GM19240 (cell line): Measurements from ENCODE around the gene ITGB1BP2.
"Not testable (repeated sequence)": the region's sequence is repeated elsewhere in the genome, so short reads cannot be mapped to it uniquely, and the experiment has no call there.

Source experiments
- DNase-seq: peaks from one replicate; pipeline ENCODE4 v3.0.0; 2011; ENCODE audit warnings: low spot score; ENCODE audit not compliant: insufficient read length

Gene ITGB1BP2

GRCh38 chrX:71301195-71301924, at the start of gene ITGB1BP2:
Gene ITGB1BP2 (plus strand): TSS chrX:71301750. CDS start chrX:71301807, 57 bp downstream.
- no peak for DNase-seq

DNA sequence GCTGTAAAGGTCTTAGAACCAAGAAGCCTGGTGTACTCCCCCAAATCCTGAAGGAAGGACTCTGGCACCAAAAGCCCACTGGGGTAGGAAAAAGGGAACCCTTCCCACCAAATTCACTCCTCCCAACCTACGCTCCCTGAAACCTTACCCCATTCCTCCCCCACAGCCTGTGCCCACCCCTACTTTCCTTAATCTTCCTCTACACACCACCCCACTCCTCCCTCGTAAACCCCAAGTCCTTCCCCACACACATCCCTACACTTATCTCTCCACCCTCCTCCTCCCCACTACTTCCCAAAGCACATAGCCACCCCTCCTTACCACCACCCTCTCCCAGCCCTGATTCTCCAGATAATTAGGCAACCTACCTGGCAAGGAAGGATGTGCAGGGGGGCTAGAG, 49.3 kb upstream of the ITGB1BP2 start:
- no peak for DNase-seq

DNA sequence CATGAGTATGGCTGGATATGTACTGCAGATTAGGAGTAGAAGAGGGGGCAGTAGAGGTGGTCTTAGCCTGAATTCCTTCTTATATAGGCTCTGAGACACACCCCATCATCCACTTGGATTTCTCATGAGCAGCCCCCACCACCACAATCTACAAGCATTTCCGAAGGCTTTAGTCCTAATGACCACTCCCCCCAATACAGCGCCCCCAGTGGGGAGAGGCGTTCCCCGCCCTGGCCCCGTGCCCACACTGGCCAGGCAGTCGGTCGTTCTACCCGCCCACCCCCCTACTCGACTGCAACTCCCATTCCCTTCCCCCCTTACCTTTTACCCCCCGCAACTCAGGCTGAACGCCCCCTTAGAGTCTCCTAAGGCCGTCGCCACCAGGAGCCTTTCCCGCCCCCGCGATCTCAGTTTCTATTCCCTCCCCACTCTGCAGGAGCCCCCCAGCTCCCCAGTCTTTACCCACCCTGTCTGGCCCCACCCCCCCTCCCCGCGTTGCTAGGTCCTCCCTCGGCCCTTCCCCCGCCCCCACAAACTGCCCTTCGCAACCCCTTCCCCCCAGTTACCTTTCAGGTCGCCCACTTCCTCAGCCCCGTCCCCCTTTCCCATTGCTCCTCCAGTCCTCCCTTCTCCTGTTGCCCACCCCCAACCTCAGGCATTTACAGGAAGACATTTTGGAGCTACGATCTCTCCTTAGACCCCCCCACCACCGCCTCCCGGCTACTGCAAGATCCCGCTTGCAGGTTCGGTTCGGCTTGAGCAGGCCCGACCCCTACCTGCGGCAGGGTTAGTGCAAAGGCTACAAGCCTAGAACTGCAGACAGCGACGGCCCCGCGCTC, 48.1 kb upstream of the ITGB1BP2 start:
- no peak for DNase-seq

DNA sequence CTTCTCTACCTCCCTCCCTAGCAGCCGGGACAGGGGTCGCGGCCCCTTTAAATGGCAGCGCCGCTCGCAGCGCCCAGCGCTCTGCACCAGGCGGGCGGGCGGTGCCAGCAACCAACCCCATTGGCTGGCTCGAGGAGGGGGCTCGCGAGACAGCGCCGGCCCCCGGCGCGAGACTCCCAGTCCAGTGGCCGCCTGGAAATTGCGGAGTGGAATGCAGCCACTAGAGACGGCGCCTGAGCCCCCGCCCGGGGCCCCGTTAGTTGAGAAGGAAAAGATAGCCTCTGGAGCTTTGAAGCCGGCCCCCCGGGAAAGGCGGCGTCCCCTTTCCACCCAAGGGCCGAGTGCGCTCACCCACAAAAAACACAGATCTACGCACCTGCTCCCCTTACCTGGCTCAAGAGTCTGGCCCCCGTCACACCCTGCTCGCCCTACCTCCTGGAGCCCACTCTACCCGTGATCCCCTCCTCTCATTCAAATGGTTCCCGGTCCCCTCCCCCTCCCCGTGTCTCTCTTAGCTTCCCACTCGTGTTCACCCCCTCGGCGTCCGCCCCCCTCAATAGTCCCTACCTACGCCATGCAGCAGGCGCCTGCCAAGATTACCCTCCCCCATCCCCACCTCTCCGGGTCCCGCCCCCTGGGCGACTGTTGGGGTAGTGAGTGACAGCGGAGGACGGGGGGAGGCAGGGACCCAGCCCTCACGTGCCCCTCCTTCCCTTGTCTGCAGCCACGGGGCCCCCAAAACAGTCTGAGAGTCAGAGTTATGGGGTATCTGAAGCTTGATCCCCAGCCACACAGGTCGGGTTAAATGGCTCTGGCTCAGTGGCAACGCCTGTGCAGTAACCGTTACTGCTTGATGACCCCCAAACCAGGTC, 47.2 kb upstream of the ITGB1BP2 start, which contains the start of gene ZMYM3:
ZMYM3 (minus strand) TSS at position 49 of the 872 bp plus-strand sequence. CDS start 885 bp downstream, outside the sequence.
- DNase-seq = peak; percentile 71

DNA sequence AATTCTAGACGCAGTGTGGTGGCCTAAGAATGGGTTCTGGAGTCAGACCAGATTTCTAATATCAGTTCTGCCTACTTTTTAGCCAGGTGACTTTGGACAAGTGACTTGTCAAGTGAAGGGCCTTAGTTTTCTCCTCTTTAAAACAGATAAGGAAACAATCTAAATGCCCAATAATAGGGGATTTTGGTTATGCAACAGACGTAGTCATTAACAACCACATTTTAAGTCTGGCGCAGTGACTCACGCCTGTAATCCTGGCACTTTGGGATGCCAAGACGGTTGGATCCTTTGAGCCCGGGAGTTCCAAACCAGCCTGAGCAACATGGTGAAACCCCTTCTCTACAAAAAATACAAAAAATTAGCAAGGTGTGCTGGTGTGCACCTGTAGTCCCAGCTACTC, 45.5 kb upstream of the ITGB1BP2 start:
- DNase-seq = no peak

DNA sequence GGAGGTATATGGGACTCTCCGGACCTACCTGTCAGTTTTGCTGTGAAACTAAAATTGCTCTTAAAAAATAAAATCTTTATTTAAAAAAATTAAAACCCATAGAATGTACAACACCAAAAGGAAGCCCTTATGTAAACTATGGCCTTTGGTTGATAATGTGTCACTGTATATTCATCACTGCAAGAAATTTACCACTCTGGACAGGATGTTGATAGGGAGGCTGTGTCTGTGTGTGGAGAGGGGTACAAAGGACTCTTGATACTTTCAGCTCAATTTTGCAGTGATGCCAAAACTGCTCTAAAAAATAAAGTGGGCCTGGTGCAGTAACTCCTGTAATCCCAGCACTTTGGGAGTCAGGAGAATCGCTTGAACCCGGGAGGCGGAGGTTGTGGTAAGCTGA, 44.7 kb upstream of the ITGB1BP2 start:
- DNase-seq = no peak

DNA sequence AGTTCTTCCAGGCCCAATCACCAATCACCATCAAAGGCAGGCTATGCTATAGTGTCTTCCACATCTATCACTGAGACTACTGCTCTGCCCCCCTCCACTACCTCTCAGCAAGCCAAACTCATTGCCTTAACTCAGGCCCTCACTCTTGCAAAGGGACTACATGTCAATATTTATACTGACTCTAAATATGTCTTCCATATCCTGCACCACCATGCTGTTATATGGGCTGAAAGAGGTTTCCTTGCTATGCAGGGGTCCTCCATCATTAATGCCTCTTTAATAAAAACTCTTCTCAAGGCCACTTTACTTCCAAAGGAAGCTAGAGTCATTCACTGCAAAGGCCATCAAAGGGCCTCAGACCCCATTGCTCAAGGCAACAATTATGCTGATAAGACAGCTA, 32.9 kb upstream of the ITGB1BP2 start:
- not testable (repeated sequence) for DNase-seq

DNA sequence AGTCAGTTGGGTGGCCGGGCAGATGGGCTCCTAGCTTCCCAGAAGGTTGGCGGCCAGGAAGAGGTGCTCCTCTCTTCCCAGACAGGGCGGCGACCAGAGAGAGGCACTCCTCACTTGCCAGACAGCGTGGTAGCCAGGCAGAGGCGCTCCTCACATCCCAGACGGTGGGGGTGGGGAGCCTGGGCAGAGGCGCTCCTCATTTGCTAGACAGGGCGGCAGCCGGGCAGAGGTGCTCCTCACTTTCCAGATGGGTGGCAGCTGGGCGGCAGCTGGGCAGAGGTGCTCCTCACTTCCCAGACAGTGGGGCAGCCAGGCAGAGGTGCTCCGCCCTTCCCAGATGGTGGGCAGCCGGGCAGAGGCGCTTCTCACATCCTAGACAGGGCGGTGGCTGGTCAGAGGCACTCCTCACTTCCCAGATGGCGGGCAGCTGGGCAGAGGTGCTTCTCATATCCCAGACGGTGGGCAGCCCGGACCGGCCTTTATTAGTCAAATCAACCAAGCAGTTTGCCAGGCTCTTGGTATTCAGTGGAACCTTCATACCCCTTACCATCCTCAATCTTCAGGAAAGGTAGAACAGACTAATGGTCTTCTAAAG, 31.7 kb upstream of the ITGB1BP2 start:
- DNase-seq = no peak

DNA sequence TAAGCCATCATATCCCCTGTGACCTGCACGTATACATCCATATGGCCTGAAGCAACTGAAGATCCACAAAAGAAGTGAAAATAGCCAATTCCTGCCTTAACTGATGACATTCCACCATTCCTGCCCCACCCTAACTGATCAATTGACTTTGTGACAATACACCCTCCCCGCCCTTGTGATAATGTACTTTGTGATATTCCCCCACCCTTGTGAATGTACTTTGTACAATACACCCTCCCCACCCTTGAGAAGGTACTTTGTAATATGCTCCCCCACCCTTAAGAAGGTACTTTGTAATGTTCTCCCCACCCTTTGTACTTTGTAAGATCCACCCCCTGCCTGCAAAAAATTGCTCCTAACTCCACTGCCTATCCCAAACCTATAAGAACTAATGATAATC, 29.2 kb upstream of the ITGB1BP2 start:
- not testable (repeated sequence) for DNase-seq

- not testable (repeated sequence) for DNase-seq
These were observed 20.2 kb upstream of the ITGB1BP2 start for GRCh38 chrX:71281300-71281699.

- no peak for DNase-seq
These were observed 18.8 kb upstream of the ITGB1BP2 start for GRCh38 chrX:71282514-71283402.

- DNase-seq = peak; percentile 34
These were observed 18.0 kb upstream of the ITGB1BP2 start, which contains the start of gene NONO for GRCh38 chrX:71283403-71284143. Gene NONO (plus strand): TSS chrX:71283635. CDS start chrX:71290638, 7,003 bp downstream.

GRCh38 chrX:71285929-71286328, 15.6 kb upstream of the ITGB1BP2 start:
- DNase-seq = no peak

DNA sequence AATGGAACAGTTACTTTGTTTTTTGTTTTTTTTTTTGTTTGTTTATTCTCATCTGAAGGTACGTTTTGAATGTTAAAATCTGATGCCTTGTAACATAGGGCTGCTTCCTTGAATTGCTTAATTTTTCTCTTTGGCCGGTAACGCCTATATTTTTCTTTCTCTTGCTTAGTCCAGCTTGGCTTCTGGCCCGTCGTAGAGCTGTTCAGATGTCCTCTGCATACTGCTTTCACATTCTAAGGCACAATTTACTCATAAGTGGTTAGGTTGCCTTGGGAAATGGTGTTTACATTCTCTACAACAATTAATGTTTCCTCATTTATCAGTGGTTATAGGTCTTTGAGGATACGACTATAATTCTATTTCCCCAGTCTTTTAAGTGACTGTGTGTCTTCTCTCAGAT, 10.2 kb upstream of the ITGB1BP2 start:
- no peak for DNase-seq

DNA sequence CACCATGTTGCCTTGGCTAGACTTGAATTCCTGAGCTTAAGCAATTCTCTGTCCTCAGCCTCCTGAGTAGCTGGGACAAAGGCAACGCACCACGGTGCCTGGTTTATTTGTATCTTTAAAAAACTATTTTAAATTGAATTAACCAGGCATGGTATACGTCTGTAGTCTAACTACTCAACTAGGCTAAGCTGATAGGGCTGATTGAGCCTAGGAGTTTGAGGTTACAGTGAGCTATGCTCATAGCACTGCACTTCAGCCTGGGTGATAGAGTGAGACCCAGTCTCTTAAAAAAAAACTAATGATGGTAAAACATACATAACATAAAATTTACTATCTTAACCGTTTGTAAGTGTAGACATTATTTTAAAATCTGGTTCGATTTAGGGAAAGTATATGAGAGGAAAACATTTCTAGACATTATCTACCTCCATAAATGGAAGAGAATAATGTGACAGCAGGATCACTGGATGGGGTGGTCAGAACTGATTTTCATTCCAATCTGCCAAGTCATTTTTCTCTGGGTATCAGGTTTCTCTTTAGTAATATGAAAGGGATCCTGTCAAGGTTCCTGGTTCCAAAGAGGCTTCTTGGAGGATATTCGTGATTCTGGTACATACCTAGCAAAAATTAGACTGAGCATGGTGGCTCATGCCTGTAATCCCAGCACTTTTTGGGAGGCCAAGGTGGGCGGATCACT, 8.7 kb upstream of the ITGB1BP2 start:
- no peak for DNase-seq

- DNase-seq = no peak
These were observed 4.7 kb upstream of the ITGB1BP2 start for GRCh38 chrX:71296806-71297205.

DNA sequence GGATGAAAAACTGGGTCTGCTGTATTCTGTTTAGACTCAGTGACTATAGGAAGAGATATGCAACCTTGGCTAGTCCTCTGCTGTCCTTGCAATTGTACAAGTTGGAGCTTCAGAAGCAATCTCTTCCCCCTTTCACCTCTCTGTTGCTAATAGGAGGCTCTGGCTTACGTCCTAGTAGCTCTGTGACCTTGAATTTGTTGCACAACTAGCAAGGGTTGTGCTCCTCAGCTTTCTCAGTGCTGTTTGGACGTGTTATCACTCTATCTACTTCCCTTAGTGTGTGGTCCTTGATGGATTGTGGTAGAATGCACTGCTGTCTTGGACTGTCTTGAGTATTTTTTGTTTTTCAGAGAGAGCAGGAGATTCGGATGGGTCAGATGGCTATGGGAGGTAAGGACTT, 3.4 kb upstream of the ITGB1BP2 start:
- no peak for DNase-seq

- DNase-seq = not testable (repeated sequence)
These were observed 1.5 kb upstream of the ITGB1BP2 start for GRCh38 chrX:71300064-71300463.

GRCh38 chrX:71300495-71300894, 1.1 kb upstream of the ITGB1BP2 start:
- not testable (repeated sequence) for DNase-seq
